ENCODE data around the gene SLC7A14. TPM values are rescaled to one million over a fixed set of nuclear protein-coding genes. Genes with fewer than 3 reads are reported as not detected.
"Not testable (repeated sequence)": the region's sequence is repeated elsewhere in the genome, so short reads cannot be mapped to it uniquely, and the experiment has no call there.

SLC7A14 gene
- polyA plus RNA-seq, 4 donors, result 1.8 to 2.6 (median 2.4) TPM

DNA sequence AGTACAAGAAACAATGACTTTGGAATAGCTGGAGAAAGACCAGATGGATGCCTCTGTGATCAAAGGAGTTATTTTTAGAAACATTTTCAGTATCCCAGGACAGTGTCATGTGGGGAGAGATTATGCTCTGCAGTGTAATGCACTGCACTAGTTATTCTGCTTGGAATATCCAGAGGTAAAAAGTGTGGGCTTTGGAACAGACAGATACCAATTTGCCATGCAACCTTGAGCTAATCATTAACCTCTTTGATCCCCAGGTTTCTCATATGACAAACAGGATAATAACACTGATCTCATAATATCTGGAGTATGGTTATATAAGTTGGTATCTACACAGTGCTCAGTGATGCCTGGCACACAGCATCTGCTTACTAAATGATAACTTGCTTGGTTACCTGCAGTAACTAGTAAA is 12.2 kb upstream of the SLC7A14 start:
- no peak for DNase-seq (ENCODE audit: low read depth in 4 of 4, low spot score in 3 of 4)

DNA sequence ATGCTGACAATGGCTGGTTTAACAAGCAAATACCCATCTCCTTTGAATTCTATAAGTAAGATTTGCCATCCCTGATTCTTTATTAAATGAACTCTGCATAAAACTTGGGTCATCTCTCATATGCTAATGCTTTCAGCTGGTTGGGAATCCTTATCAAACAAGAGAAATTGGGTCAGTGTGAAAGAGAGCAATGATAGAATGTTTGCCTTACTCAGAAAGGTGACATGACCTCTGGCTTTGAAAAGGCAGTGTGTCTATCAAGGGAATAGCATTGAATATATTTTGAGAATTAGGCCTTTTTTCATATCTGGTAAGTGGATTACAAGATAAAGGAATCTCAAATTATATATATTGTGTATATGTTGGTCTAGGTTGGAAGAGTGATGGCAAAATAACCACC is 8.7 kb upstream of the SLC7A14 start:
- no peak for DNase-seq (ENCODE audit: low read depth in 4 of 4, low spot score in 3 of 4)

DNA sequence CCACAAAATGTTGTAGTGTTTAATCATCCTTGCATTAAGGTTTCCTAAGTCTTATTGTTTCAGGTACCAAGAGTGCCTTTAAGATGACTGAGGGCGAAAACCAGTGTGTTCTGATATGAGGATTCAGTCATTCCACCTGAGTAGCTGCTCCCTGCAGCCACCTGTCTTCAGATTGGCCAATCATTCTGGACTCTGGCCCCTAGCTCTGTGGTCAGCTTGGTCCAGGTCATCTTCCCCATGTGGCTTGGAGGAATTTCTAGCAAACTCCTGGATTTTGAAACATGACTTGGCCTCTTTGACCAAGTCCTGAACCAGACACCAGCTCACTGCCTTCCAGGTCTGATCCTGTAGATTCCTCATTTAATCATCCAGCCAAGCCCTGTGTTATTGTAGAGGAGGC is 7.8 kb upstream of the SLC7A14 start:
- DNase-seq (ENCODE audit: low read depth in 4 of 4, low spot score in 3 of 4), result no peak

DNA sequence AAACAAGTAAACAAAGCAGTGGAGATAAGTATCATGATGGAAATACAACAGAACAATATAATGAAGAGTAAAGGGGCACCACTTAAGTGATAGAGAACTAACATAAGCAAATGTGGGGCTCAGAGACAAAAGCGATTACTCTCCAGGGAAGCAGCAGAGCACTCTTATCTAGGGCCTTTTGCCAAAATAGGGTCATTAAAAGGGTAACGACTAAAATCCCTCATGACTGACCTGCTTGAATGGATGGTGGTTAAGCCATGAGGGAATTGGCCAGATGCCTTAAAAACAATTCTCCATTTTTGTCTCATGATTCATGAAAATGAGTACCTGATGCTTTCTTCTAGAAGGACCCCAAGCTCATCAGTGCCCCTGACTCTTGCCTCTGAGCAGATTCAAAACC is 3.2 kb upstream of the SLC7A14 start:
- no peak for DNase-seq (ENCODE audit: low read depth in 4 of 4, low spot score in 3 of 4)

DNA sequence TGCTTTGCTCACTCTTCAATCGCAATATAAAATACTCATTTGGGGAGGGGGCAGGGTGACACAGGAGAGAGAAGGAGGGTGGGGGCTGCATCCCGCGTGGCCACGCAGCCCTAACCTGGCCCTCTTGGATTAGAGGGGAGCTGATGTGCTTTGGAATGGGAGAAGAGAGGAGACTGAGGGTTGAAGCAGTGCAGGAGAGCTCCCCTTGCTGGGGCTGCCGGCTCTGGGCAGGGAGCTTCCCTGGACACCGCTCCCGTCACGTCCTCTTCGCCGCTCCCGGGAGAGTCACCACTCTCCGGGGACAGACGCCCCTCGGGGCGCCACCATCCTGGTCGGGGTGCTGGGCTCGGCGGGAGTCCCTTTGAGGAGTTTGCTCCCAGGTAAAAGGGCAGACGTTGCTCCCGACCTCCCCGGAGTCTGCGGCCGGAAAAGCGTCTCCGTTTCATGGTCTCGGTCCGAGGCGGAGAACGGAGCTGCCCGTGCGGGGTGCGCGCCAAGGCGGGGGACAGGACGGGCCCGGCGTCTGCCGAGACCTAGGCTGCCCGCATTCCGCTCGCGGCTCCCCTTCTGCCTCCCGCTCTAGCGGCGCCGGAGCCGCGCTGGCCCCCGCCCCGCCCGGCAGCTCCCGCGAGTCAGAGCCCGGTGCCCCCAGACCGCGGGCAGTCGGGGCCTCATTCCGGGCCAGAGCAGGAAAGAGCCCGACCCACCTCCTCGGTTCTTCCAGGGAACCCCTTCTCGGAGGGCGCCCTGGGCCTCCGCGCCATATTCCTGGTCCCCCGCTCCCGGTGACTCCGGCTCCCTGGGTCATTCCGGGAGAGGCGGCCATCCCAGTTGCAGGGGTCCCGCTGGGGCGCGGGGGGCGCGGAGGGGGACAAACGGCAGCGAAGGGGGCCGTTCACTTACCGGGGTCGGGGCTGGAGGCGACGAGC is 603 bp downstream of the SLC7A14 start:
- DNase-seq (ENCODE audit: low read depth in 4 of 4, low spot score in 3 of 4), result no peak

DNA sequence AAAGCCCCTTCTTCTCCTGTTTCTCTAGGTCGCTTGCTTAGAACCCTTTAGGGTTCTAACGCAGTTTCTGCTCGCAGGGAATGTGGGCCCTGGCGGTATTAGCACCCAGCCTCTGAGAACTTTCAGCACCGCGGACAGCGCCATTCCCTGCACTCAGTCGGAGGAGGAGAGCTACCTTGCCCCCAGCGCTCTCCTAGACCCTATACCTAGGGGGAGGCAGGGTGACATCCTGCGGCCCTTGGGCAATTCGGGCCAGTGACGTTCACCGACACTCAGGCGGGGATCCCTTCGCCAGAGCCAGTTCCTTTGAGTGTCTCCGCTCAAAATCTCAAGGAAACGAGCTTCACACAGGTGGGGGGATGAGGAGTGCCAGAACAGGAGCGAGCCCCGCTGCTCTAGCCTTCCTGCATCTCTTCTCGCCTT is 1.3 kb downstream of the SLC7A14 start:
- peak; percentile 74 to 79 (median 78) for DNase-seq (ENCODE audit: low read depth in 4 of 4, low spot score in 3 of 4)

DNA sequence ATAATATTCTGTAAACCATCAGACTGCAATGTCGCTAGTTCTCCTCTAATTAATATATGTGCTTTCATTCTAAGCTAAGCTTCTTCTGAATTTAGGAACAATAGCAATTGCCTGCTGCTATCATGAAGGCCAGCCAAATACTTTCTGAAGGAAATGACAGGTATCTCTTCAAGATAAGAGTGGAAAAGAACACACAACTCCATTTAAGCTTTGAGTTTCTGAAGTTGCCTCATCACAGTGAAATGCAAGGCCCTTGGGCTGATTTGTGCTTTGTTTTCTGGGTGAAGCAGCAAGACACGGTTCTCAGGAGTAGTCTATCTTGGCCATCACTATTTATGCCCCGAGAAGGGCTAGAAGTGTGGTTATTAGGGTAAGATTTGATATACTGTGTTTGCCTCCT is 6.2 kb downstream of the SLC7A14 start:
- no peak for DNase-seq (ENCODE audit: low read depth in 4 of 4, low spot score in 3 of 4)

DNA sequence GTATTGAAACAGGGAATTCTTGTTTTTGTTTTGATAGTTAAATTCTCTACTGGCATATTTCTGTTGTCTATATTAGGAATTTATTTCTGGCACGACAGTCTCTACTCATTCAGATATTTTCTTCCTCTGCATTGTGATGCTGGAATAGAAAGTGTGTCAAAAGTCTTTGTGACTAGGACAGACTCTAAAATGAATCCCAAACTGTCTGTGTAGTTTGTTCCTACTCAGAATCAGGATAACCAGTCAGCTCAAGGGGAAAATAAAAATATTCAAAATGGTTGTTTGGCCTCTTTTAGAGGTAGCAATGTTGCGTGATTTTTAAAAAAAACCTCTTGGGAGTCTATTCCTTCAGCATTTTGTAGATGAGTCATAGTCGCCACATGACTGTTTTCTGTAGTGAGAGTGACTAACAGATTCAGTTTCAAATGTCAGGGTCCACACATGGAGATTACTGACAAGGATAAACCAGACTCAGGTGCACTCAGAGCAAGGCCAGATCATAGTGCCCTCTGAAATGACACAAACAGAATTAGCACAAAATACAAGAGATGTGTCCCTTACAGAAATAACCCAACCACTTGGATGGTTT is 13.1 kb downstream of the SLC7A14 start:
- no peak for DNase-seq (ENCODE audit: low read depth in 4 of 4, low spot score in 3 of 4)

DNA sequence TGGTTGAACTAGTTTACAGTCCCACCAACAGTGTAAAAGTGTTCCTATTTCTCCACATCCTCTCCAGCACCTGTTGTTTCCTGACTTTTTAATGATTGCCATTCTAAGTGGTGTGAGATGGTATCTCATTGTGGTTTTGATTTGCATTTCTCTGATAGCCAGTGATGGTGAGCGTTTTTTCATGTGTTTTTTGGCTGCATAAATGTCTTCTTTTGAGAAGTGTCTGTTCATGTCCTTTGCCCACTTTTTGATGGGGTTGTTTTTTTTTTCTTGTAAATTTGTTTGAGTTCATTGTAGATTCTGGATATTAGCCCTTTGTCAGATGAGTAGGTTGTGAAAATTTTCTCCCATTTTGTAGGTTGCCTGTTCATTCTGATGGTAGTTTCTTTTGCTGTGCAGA is 18.3 kb downstream of the SLC7A14 start:
- not testable (repeated sequence) for DNase-seq (ENCODE audit: low read depth in 4 of 4, low spot score in 3 of 4)

DNA sequence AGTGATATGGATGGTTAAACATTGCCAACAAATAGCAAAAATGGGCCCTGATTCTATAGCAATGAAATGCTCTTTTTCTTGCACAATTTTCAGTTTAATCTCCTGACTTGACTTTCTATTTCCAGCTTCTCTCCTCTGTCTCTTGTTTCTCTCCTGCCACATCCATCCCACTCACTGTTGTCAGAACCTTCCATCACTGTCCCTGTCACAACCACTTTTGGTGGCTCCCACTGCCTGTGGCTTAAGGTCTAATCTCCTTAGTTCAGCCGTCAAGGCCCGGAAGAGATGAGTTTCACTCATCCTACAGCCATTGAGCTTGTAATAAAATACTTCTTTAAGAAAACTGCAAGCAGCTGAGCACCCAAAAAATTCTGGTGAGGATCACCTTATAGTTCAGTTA is 19.5 kb downstream of the SLC7A14 start:
- DNase-seq (ENCODE audit: low read depth in 4 of 4, low spot score in 3 of 4), result no peak

DNA sequence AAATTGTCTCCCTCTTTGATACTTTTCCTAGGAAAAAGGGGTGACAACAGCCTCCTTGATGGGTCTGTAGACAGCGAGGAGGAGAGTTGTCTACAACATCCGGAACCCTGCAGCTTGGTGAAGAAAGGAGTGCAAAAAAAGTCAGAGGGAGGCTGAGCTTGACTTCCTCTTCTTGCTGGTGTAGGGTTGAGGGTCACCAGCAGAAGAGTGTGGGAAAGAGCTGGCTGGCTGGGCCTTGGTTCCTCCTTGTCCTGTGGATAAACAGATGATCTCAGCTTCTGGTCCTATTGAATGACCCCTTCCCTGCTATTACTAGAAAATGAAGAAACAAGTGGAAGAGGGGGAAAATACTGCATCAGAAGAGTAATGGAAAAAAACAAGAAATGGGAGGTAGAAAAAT is 20.4 kb downstream of the SLC7A14 start:
- DNase-seq (ENCODE audit: low read depth in 4 of 4, low spot score in 3 of 4), result no peak

DNA sequence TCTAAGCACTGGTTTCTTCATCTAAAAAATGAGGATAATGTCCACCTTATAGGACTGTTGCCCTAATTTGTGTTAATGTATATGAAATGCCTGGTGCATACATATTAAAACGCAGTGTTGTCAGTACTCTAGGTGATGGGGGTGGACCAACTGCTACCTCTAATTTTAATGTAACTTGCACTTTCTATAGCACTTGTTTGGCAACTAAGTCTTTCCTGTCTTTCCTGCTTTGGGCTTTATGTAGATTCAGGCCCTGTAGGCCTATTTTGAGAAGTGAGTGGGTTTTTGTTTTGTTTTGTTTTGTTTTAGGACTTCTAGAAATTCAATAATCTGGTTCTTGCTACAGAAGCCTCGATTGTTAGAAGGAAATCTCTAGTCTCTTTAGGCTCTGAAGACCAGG is 21.2 kb downstream of the SLC7A14 start:
- DNase-seq (ENCODE audit: low read depth in 4 of 4, low spot score in 3 of 4), result no peak

DNA sequence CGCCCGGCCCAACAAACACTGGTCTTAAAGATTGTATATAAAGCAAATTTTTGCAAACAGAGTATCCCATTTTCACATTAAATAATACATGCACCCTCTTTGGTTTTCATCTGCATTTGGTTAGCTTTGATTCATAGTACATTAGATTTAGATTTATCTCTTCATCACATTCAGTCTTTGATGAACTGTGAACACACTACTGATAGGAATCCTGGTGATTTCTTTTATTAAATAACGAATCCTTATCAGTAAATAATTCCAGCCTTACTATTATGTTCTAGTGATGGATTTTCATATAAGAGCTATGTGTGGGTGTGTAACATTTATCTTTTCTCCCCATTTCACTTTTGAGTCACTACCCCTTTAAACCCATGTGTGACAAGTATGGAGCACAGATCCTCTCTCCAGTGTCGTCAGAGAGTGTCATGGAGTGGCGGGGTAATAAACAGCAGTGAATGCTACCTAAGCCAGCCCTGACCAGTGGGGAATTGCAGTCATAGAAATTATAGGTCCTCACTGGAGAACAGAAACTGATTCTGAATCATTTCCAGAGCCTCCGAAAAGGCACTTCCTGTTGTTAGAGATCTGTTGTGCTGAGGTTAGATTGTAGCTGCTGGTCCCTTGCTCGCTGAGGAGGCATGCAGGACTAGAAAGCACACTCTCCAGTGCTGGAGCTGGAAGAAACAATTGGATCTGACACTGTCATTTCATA is 22.0 kb downstream of the SLC7A14 start:
- DNase-seq (ENCODE audit: low read depth in 4 of 4, low spot score in 3 of 4), result no peak

DNA sequence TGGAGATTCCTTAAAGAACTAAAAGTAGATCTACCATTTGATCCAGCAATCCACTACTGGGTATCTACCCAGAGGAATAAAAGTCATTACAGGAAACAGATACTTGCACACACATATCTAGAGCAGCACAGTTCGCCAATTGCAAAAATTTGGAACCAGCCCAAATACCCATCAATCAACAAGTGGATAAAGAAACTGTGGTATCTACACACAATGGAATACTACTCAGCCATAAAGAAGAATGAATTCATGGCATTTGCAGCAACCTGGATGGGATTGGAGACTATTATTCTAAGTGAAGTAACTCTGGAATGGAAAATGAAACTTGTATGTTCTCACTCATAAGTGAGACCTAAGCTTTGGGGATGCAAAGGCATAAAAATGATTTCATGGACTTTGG is 23.8 kb downstream of the SLC7A14 start:
- no peak for DNase-seq (ENCODE audit: low read depth in 4 of 4, low spot score in 3 of 4)

DNA sequence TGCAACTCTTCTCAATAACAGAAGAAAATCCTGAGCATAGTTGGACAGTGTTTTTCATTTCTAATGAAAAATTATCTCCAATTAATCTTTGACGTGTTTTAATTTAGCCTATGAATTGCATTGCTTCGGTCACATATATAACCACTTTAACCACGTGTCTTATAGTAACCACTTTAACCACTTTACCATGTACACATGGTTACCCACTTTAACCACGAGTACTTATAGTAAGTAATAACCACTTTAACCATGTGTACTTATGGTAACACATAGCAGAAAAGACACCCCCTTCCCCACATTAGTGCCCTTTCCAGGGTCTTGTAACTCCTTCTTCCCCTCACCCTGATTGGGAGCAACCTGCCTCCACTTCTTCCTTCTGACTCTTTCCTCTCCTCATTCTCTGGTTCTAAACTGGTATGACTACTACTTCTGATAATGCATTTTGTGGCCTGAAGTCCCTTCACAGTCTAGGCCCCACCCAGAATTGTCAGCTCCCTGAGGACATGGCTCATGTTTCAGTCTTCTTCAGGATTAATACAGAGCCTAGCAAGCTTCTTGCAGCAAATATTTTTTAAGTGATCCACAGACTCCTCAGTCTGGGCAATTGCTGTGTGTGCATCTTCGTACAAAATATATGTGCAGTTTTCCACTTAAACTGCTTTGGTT is 25.0 kb downstream of the SLC7A14 start:
- DNase-seq (ENCODE audit: low read depth in 4 of 4, low spot score in 3 of 4), result no peak

DNA sequence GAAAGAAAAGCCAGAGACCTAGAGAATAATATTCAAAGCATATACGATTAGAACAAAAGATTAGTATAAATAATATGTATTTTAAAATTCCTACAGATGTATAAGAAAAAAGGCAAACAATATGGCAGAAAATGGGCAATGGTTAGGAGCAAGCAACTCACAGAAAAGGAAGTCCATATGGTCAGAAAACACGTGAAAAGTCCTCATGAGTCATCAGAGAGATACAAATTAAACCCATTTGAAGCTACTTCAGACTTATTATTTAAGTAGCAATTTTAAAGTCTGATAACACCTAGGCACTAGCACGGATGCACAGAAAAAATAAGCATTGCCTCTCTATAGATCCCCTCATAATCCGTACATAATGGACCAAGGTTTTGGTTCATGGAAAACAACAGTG is 25.6 kb downstream of the SLC7A14 start:
- no peak for DNase-seq (ENCODE audit: low read depth in 4 of 4, low spot score in 3 of 4)

DNA sequence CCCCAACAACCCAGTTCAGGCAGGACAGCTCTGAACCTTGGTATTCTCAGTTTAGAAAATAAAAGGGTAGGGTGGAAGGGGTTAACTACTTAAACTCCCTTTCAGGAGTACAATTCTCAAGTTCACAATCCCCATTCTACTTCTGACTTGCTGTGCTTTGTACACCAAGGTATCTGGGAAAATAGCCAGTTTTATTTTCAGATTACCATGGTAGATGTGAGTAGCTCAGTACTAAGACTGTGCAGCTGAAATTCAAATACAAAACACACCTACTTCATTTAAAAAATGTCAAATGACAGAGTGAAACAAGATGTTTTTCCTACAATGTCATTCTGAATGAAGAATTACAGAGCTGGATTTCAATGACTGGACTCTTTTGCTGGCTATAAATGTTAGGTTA is 27.4 kb downstream of the SLC7A14 start:
- no peak for DNase-seq (ENCODE audit: low read depth in 4 of 4, low spot score in 3 of 4)

DNA sequence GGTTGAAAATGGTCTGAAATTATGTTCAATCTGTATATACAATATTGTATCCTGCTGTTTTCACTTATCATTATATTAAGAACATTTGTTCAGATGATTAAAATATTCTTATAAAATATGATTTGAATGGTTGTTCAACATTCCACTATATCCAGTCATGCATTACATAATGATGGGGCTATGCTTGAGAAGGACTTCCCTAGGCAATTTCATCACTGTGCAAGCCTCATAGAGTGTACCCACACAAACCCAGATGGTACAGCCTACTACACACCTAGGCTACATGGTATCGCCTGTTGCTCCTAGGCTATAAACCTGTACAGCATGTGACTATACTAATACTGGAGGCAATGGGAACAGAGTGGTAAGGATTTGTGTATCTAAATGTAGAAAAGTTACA is 30.5 kb downstream of the SLC7A14 start:
- no peak for DNase-seq (ENCODE audit: low read depth in 4 of 4, low spot score in 3 of 4)

DNA sequence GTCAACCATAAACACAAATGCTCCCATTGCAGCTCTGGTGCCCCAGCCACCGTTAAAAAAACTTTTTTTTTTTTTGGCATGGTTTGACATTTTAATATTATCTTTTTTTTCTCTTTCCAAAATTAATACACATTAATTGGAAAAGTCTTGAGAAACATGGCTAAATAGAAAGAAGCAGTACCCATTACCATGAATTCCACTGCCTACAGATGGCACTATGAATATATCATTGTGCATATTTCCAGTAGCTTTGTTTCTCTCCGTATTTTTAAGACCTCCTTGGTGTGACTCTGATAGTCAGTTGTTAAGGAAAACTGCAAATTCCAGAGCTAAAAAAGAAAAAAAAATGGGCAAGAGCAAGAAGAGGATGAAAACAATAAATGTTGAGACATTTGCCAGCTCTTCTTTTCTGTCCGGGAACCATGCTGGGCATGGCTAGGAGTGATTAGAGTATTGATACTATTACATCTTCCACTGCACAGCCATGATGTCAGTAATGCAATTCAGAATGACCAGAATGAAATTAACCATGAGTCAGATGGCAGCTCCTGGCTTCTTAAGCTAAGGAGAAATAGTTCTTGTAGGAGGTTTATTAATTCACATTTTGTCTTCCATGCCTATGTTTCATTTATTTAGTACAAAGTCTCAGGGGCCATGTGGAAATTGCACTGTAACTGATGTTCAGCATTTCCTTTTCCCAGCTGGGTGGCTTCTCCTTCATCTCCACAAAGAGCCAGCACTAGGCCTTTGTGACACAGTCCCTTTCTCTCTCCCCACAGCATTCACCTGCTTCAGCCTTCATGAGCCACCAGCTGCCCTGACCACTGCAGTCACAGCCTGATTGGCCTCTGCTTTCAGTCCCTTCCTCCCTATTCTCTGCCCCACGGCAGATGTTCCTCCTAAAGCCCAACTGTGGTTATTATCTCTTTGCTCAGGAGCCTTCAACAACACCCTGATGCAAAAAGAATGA is 31.8 kb downstream of the SLC7A14 start:
- DNase-seq (ENCODE audit: low read depth in 4 of 4, low spot score in 3 of 4), result no peak

DNA sequence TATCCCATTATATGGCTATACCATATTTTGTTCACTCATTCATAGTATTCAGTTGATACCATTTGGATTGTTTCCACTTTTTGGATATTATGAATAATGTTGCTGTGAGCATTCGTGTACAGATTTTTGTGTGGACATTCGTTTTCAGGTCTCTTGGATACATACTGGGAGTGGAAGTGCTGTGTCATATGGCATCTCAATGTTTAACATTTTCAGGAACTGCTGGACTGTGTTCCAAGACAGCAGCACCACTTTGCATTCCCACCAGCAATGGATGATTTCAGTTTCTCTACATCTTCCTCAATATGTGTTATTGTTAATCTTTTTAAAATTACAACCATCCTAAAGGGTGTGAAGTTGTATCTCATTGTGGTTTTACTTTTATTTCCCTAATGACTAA is 34.6 kb downstream of the SLC7A14 start:
- no peak for DNase-seq (ENCODE audit: low read depth in 4 of 4, low spot score in 3 of 4)

Measured in right renal pelvis (tissue), 4 donors.